Measurements from ENCODE around the gene TBC1D16. TPM values are rescaled to one million over a fixed set of nuclear protein-coding genes. Genes with fewer than 3 reads are reported as not detected.
"Not testable (repeated sequence)": the region's sequence is repeated elsewhere in the genome, so short reads cannot be mapped to it uniquely, and the experiment has no call there.

Gene TBC1D16
- total and polyA plus RNA-seq, 5 experiments from 2014 or later, result 0.48 to 3.1 (median 0.89) TPM

GRCh38 chr17:79902146-79902791 is 133.4 kb downstream of the TBC1D16 start:
- Mint-ChIP-seq H3K36me3 (peaks cover 0 to 5% (median 4%) of the 10 kb centered on the region in 3 donors), H3K4me1 (no peaks in the 10 kb centered on the region), H3K9me3 (peaks cover 0 to 8% (median 0%) of the 10 kb centered on the region in 9 donors), H3K4me3 (no peak overlapping the region), H3K27ac (peak overlapping the region in 2 of 10 donors; percentile 19 to 27), H3K27me3 (peaks cover 0 to 13% (median 9%) of the 10 kb centered on the region in 5 donors)
- POLR2A ChIA-PET, result no interaction called here
- DNase-seq, result no peak
- ATAC-seq, result peak in 1 of 2 donors; percentile 25

GRCh38 chr17:79901131-79901530 is 134.5 kb downstream of the TBC1D16 start:
- no peak overlapping the region for H3K4me3 Mint-ChIP-seq
- H3K27ac Mint-ChIP-seq, result no peak overlapping the region
- peaks cover 0 to 8% (median 0%) of the 10 kb centered on the region in 9 donors for H3K9me3 Mint-ChIP-seq
- DNase-seq (no peak), ATAC-seq (no peak)
- POLR2A ChIA-PET, result no interaction called here
- H3K27me3 Mint-ChIP-seq, result peaks cover 0 to 13% (median 7%) of the 10 kb centered on the region in 5 donors
- H3K4me1 Mint-ChIP-seq, result no peaks in the 10 kb centered on the region
- H3K36me3 Mint-ChIP-seq, result peaks cover 0 to 5% (median 4%) of the 10 kb centered on the region in 3 donors

- H3K4me1 Mint-ChIP-seq, result no peaks in the 10 kb centered on the region
- no peak overlapping the region for H3K27ac Mint-ChIP-seq
- H3K36me3 Mint-ChIP-seq, result peaks cover 0 to 5% (median 4%) of the 10 kb centered on the region in 3 donors
- peaks cover 0 to 13% (median 0%) of the 10 kb centered on the region in 5 donors for H3K27me3 Mint-ChIP-seq
- POLR2A ChIA-PET, result no interaction called here
- ATAC-seq, result no peak
- H3K4me3 Mint-ChIP-seq, result no peak overlapping the region
- H3K9me3 Mint-ChIP-seq, result peaks cover 0 to 8% (median 0%) of the 10 kb centered on the region in 9 donors
- no peak for DNase-seq
Measured at GRCh38 chr17:79899584-79899983, 136.1 kb downstream of the TBC1D16 start.

- ATAC-seq, result no peak
- Mint-ChIP-seq H3K9me3 (peaks cover 0 to 8% (median 0%) of the 10 kb centered on the region in 9 donors), H3K27ac (no peak overlapping the region), H3K4me3 (no peak overlapping the region), H3K27me3 (peaks cover 0 to 10% (median 0%) of the 10 kb centered on the region in 5 donors), H3K4me1 (peaks cover 0 to 1% (median 0%) of the 10 kb centered on the region in 4 donors), H3K36me3 (peaks cover 0 to 5% (median 4%) of the 10 kb centered on the region in 3 donors)
- POLR2A ChIA-PET, result interaction anchor here (0.8 kb wide), 1 partner anchor 204 kb away, joined by 3 read pairs; the partner anchor contains the start of gene GAA
- no peak for DNase-seq
Measured at GRCh38 chr17:79897243-79898063, 138.2 kb downstream of the TBC1D16 start.

GRCh38 chr17:79893457-79893856 is 142.2 kb downstream of the TBC1D16 start:
- H3K27me3 Mint-ChIP-seq, result peaks cover 5 to 30% (median 24%) of the 10 kb centered on the region in 5 donors
- DNase-seq, POLR2A ChIA-PET, H3K9me3 Mint-ChIP-seq, ATAC-seq, H3K4me1 Mint-ChIP-seq, H3K27ac Mint-ChIP-seq, H3K4me3 Mint-ChIP-seq, H3K36me3 Mint-ChIP-seq: not testable (repeated sequence)

GRCh38 chr17:79892457-79893241 is 143.0 kb downstream of the TBC1D16 start:
- POLR2A ChIA-PET, result no interaction called here
- peaks cover 0 to 4% (median 0%) of the 10 kb centered on the region in 4 donors for H3K4me1 Mint-ChIP-seq
- peaks cover 5 to 31% (median 22%) of the 10 kb centered on the region in 5 donors for H3K27me3 Mint-ChIP-seq
- DNase-seq (no peak), ATAC-seq (no peak)
- peak overlapping the region in 1 of 10 donors; percentile 42 for H3K4me3 Mint-ChIP-seq
- H3K9me3 Mint-ChIP-seq, result no peaks in the 10 kb centered on the region
- peak overlapping the region in 2 of 10 donors; percentile 34 to 84 for H3K27ac Mint-ChIP-seq
- no peaks in the 10 kb centered on the region for H3K36me3 Mint-ChIP-seq

- Mint-ChIP-seq H3K27ac (peak overlapping the region in 1 of 10 donors; percentile 71), H3K4me1 (peaks cover 0 to 4% (median 0%) of the 10 kb centered on the region in 4 donors), H3K9me3 (no peaks in the 10 kb centered on the region), H3K27me3 (peaks cover 13 to 45% (median 24%) of the 10 kb centered on the region in 5 donors), H3K36me3 (no peaks in the 10 kb centered on the region), H3K4me3 (no peak overlapping the region)
- POLR2A ChIA-PET, result no interaction called here
- DNase-seq (no peak), ATAC-seq (no peak)
Measured at GRCh38 chr17:79891113-79891730, 144.4 kb downstream of the TBC1D16 start.

- Mint-ChIP-seq H3K9me3 (no peaks in the 10 kb centered on the region), H3K36me3 (no peaks in the 10 kb centered on the region), H3K27me3 (peaks cover 13 to 46% (median 25%) of the 10 kb centered on the region in 5 donors), H3K27ac (peak overlapping the region in 1 of 10 donors; percentile 71), H3K4me1 (peaks cover 0 to 4% (median 0%) of the 10 kb centered on the region in 4 donors), H3K4me3 (no peak overlapping the region)
- ATAC-seq, result no peak
- DNase-seq, result no peak
- POLR2A ChIA-PET, result no interaction called here
Measured at GRCh38 chr17:79890706-79891105, 145.0 kb downstream of the TBC1D16 start.

GRCh38 chr17:79888811-79889634 is 146.6 kb downstream of the TBC1D16 start:
- Mint-ChIP-seq H3K36me3 (no peaks in the 10 kb centered on the region), H3K4me3 (no peak overlapping the region), H3K4me1 (peaks cover 0 to 4% (median 0%) of the 10 kb centered on the region in 4 donors), H3K27me3 (peaks cover 13 to 49% (median 29%) of the 10 kb centered on the region in 5 donors), H3K27ac (no peak overlapping the region), H3K9me3 (no peaks in the 10 kb centered on the region)
- ATAC-seq (no peak), DNase-seq (no peak)
- POLR2A ChIA-PET, result no interaction called here

- peaks cover 21 to 57% (median 38%) of the 10 kb centered on the region in 5 donors for H3K27me3 Mint-ChIP-seq
- H3K27ac Mint-ChIP-seq, result peak overlapping the region in 1 of 10 donors; percentile 18
- H3K9me3 Mint-ChIP-seq, result no peaks in the 10 kb centered on the region
- no peak overlapping the region for H3K4me3 Mint-ChIP-seq
- peaks cover 0 to 4% (median 0%) of the 10 kb centered on the region in 4 donors for H3K4me1 Mint-ChIP-seq
- POLR2A ChIA-PET, result no interaction called here
- ATAC-seq, result no peak
- H3K36me3 Mint-ChIP-seq, result peaks cover 0 to 2% (median 0%) of the 10 kb centered on the region in 3 donors
- no peak for DNase-seq
Measured at GRCh38 chr17:79888009-79888540, 147.6 kb downstream of the TBC1D16 start.

- Mint-ChIP-seq H3K27me3 (peaks cover 22 to 57% (median 39%) of the 10 kb centered on the region in 5 donors), H3K4me3 (no peak overlapping the region)
- POLR2A ChIA-PET, result no interaction called here
Measured at GRCh38 chr17:79887451-79887991, 148.2 kb downstream of the TBC1D16 start.

More at GRCh38 chr17:79887451-79887991, 148.2 kb downstream of the TBC1D16 start:
- Mint-ChIP-seq H3K4me1 (peaks cover 0 to 3% (median 0%) of the 10 kb centered on the region in 4 donors), H3K9me3 (no peaks in the 10 kb centered on the region), H3K27ac (no peak overlapping the region), H3K36me3 (peaks cover 0 to 2% (median 0%) of the 10 kb centered on the region in 3 donors)
- ATAC-seq, result no peak
- DNase-seq, result no peak

Data from naive thymus-derived CD8-positive, alpha-beta T cell (primary cell).